OCI-LY3 (cell line): ENCODE results near the gene ASXL3.

Experiments used
- H2AFZ ChIP-seq: fragments of 200-600, 300-600 bp; shearing (Covaris generic); 2 replicates; pipeline ENCODE4 v1.6.0; 2014; ENCODE audit warnings: antibody characterized with exemption, low read depth, low read length
- H3K27ac ChIP-seq: fragments of 200-600, 300-600 bp; sonication (generic); 2 replicates; pipeline ENCODE4 v1.5.1; 2014; ENCODE audit warnings: mild to moderate bottlenecking, low read length, moderate library complexity, mixed read lengths
- H3K27me3 ChIP-seq: fragments of 200-600, 300-600 bp; sonication (generic); 2 replicates; pipeline ENCODE4 v1.6.1; 2014; ENCODE audit warnings: low read depth, low read length, mixed read lengths
- H3K36me3 ChIP-seq: fragments of 200-600, 300-600 bp; sonication (generic); replicated peaks from 2 replicates; pipeline ENCODE3; 2014; ENCODE audit warnings: low read depth, low read length, mixed read lengths
- H3K4me1 ChIP-seq: fragments of 300-600, 200-600 bp; sonication (generic); 2 replicates; pipeline ENCODE4 v1.6.1; 2014; ENCODE audit warnings: low read length, mixed read lengths
- H3K4me2 ChIP-seq: fragments of 200-600, 300-600 bp; sonication (generic); 2 replicates; pipeline ENCODE4 v1.6.1; 2014; ENCODE audit warnings: low read length, mixed read lengths
- H3K4me3 ChIP-seq: fragments of 300-600, 200-600 bp; sonication (generic); 2 replicates; pipeline ENCODE4 v1.5.1; 2014; ENCODE audit warnings: antibody characterized with exemption, mild to moderate bottlenecking, low read length, moderate library complexity
- H3K79me2 ChIP-seq: fragments of 300-600, 200-600 bp; shearing (Covaris generic); 2 replicates; pipeline ENCODE4 v1.6.1; 2014; ENCODE audit warnings: mild to moderate bottlenecking, low read length, mixed read lengths
- H3K9ac ChIP-seq: fragments of 300-600, 200-600 bp; shearing (Covaris generic); 2 replicates; pipeline ENCODE4 v1.6.0; 2014; ENCODE audit warnings: mild to moderate bottlenecking, low read length, moderate library complexity
- H3K9me3 ChIP-seq: fragments of 200-600, 300-600 bp; shearing (Covaris generic); 2 replicates; pipeline ENCODE4 v1.6.1; 2014; ENCODE audit warnings: low read length, mixed read lengths; ENCODE audit not compliant: insufficient read depth
- H4K20me1 ChIP-seq: fragments of 200-600, 300-600 bp; sonication (generic); 2 replicates; pipeline ENCODE4 v1.6.1; 2016; ENCODE audit warnings: low read length, mixed read lengths; ENCODE audit not compliant: insufficient read depth
- EZH2phosphoT487 ChIP-seq: fragments of 200-600 bp; shearing (Covaris generic); IDR thresholded peaks from 2 replicates; pipeline ENCODE4 v1.6.1; 2018; ENCODE audit warnings: antibody characterized with exemption, mixed run types, low read depth
- TF ChIP-seq, protein P1 (sequence below): fragments of 200-600, 300-600 bp; sonication (generic); IDR thresholded peaks from 2 replicates; pipeline ENCODE4 v1.5.1; 2014; ENCODE audit warnings: antibody characterized with exemption, low read length, low read depth

The ASXL3 gene

DNA sequence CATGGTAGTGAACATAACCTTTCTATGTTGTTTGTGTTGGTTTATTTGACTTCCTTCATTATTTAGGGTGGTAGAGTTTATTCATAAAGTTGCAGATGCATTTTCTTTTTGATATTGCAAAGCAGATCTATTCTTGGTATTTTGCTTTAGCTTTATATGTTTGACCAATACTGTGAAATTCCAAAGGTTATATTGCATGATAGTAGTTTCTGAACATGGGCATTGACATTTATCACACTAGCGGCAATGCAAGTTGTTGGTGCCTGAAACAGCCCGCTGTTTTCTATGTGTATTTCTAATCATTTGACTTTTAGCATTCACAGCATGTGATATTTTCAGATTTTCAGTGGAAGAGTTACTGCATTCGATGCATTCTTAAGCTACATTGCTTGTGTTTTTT lies 87.2 kb downstream of the ASXL3 start:
- Histone ChIP-seq H4K20me1 (no peaks in the 10 kb centered on the region), H3K9ac (no peak overlapping the region), H3K79me2 (no peaks in the 10 kb centered on the region), H3K4me3 (no peak overlapping the region), H3K36me3 (no peaks in the 10 kb centered on the region), H3K27ac (no peak overlapping the region), H3K27me3 (no peaks in the 10 kb centered on the region), H3K4me2 (no peak overlapping the region), H3K4me1 (no peaks in the 10 kb centered on the region), H2AFZ (no peak overlapping the region), H3K9me3 (no peaks in the 10 kb centered on the region)
- TF ChIP-seq, protein P1, sequence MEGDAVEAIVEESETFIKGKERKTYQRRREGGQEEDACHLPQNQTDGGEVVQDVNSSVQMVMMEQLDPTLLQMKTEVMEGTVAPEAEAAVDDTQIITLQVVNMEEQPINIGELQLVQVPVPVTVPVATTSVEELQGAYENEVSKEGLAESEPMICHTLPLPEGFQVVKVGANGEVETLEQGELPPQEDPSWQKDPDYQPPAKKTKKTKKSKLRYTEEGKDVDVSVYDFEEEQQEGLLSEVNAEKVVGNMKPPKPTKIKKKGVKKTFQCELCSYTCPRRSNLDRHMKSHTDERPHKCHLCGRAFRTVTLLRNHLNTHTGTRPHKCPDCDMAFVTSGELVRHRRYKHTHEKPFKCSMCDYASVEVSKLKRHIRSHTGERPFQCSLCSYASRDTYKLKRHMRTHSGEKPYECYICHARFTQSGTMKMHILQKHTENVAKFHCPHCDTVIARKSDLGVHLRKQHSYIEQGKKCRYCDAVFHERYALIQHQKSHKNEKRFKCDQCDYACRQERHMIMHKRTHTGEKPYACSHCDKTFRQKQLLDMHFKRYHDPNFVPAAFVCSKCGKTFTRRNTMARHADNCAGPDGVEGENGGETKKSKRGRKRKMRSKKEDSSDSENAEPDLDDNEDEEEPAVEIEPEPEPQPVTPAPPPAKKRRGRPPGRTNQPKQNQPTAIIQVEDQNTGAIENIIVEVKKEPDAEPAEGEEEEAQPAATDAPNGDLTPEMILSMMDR = no peak
- TF ChIP-seq EZH2phosphoT487 = no peak

DNA sequence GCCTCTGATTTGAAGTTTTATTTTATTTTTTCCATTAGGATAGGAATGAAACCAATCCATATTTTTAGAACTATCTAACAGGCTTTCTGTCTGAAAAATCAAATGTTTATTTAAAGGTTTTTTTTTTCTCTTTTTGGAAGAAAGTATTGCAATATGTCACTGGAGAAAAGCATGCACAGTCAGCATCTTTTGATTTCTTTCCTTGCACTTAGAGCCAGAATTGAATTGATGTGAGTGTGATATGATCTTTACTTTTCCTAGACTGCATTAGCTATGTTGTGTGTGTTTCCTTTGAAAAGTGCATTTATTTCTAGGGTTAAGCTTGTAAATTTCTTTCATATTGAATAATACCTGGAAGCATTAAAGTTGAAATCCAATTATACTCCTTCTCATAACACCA lies 87.6 kb downstream of the ASXL3 start:
- Histone ChIP-seq H3K36me3 (no peaks in the 10 kb centered on the region), H3K9ac (no peak overlapping the region), H3K27me3 (no peaks in the 10 kb centered on the region), H3K4me2 (no peak overlapping the region), H3K79me2 (no peaks in the 10 kb centered on the region), H4K20me1 (no peaks in the 10 kb centered on the region), H3K27ac (no peak overlapping the region), H2AFZ (no peak overlapping the region), H3K9me3 (no peaks in the 10 kb centered on the region), H3K4me3 (no peak overlapping the region), H3K4me1 (no peaks in the 10 kb centered on the region)
- TF ChIP-seq EZH2phosphoT487 = no peak
- TF ChIP-seq, protein P1 = no peak

DNA sequence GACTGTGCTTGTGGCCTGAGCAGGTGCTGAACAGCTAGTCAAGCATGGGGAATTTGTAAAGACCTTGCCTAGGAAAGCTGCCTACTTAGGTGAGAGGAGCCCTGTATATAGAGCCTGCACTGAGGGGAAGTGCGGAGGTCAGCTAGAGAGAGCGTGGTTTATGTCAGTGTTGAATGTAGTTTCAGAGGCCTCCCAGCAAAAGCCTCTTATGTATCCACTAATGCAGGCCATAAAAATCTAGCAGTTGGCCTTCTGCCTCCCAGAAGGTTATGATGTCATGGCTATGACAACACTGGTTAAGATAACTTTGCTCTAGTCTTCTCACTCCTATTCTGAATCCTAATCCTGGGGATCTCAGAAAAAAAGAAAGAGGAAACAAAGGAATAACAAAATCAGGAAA lies 88.9 kb downstream of the ASXL3 start:
- no peaks in the 10 kb centered on the region for H3K4me1 ChIP-seq
- no peaks in the 10 kb centered on the region for H3K27me3 ChIP-seq
- no peak overlapping the region for H3K27ac ChIP-seq
- H3K36me3 ChIP-seq = no peaks in the 10 kb centered on the region
- H4K20me1 ChIP-seq = no peaks in the 10 kb centered on the region
- no peak overlapping the region for H3K4me3 ChIP-seq
- no peak overlapping the region for H2AFZ ChIP-seq
- H3K4me2 ChIP-seq = no peak overlapping the region
- H3K79me2 ChIP-seq = no peaks in the 10 kb centered on the region
- H3K9ac ChIP-seq = no peak overlapping the region
- H3K9me3 ChIP-seq = no peaks in the 10 kb centered on the region
- TF ChIP-seq EZH2phosphoT487 = no peak
- TF ChIP-seq, protein P1 = no peak

DNA sequence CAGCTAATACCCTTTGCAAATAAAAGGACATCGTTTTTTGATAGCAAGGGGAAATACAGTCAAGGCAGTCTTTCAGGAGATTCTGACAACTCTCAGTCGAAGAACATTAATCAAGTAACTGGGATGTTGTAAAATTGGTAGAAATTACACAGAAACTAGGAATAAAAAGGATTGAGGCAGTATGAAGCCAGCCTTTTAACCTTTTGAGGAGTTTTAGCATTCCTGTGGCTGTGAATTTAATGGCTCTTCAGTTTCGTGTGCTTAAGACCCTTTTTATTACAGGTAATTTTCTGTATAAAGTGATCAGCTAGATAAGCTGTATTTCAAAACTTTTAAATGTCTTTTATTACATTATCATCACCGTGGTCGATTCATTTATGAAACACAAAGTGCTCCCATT lies 91.6 kb downstream of the ASXL3 start:
- H3K27ac ChIP-seq = no peak overlapping the region
- no peaks in the 10 kb centered on the region for H3K79me2 ChIP-seq
- H4K20me1 ChIP-seq = no peaks in the 10 kb centered on the region

More for the DNA sequence above, 91.6 kb downstream of the ASXL3 start:
- Histone ChIP-seq H3K9ac (no peak overlapping the region), H3K4me1 (no peaks in the 10 kb centered on the region), H2AFZ (no peak overlapping the region), H3K27me3 (no peaks in the 10 kb centered on the region), H3K4me3 (no peak overlapping the region), H3K36me3 (no peaks in the 10 kb centered on the region), H3K4me2 (no peak overlapping the region), H3K9me3 (no peaks in the 10 kb centered on the region)
- TF ChIP-seq, protein P1 = no peak
- no peak for TF ChIP-seq EZH2phosphoT487
